HepG2 (cell line): Measurements from ENCODE around the gene RASSF4. TPM values are rescaled to one million over a fixed set of nuclear protein-coding genes. Genes with fewer than 3 reads are reported as not detected.

Source experiments
- MAFK ChIP-seq, 2 experiments: IDR thresholded peaks in 1 of 2; conservative IDR thresholded peaks in 1 of 2; 2 replicates each; pipeline ENCODE4 v1.6.1; 2011; ENCODE audit warnings: improper control_type of control experiment in 2 of 2, low read length in 2 of 2
- MEIS1 ChIP-seq: sonication (generic); formaldehyde crosslinking; IDR thresholded peaks from 2 replicates; pipeline ENCODE4 v1.9.0; 2021; ENCODE audit warnings: mild to moderate bottlenecking, missing genetic modification reagents, moderate library complexity, borderline replicate concordance
- NR2F2 ChIP-seq: IDR thresholded peaks from 2 replicates; pipeline ENCODE4 v1.6.1; 2012; ENCODE audit warnings: low read depth, inconsistent platforms, borderline replicate concordance
- PHF21A ChIP-seq: sonication (generic); formaldehyde crosslinking; IDR thresholded peaks from 2 replicates; pipeline ENCODE4 v1.5.0; 2020; ENCODE audit warnings: mild to moderate bottlenecking, missing genetic modification reagents
- TCF7 ChIP-seq: sonication (generic); IDR thresholded peaks from 2 replicates; pipeline ENCODE4 v1.6.1; 2016; ENCODE audit warnings: antibody characterized with exemption, low read depth
- TEAD3 ChIP-seq: optimal IDR thresholded peaks from 2 replicates; pipeline ENCODE3; 2016; ENCODE audit warnings: borderline replicate concordance
- TOPORS ChIP-seq: sonication (generic); formaldehyde crosslinking; IDR thresholded peaks from 2 replicates; pipeline ENCODE4 v1.8.0; 2023; ENCODE audit warnings: mild to moderate bottlenecking, missing genetic modification reagents
- ZNF780A ChIP-seq: sonication (generic); formaldehyde crosslinking; IDR thresholded peaks from 2 replicates; pipeline ENCODE4 v1.8.0; 2022; ENCODE audit warnings: mild to moderate bottlenecking, missing genetic modification reagents, moderate library complexity
- polyA plus RNA-seq, 8 experiments: library from polyadenylated mRNA; depleted of rRNA in 3 of 8; stranded (reverse) in 7 of 8; unstranded in 1 of 8; fragments of >200 nt; fragmentation: Illumina TruSeq in 4 of 8; extraction: Trizol in 4 of 8; gene quantifications; 2 replicates each; pipeline versions ENCODE4 v1.2.1 to v1.2.3, GENCODE V29; 2011 to 2016; ENCODE audit warnings: low read depth in 4 of 8, missing spikeins in 1 of 8, mixed read lengths in 1 of 8; ENCODE audit not compliant: insufficient read depth in 1 of 8
- total RNA-seq, 5 experiments: library from RNA; depleted of rRNA; stranded (reverse); fragments of >200 nt; fragmentation: Illumina TruSeq; extraction: Trizol; gene quantifications; 2 replicates each; pipeline ENCODE4 v1.2.3, GENCODE V29; 2016; ENCODE audit warnings: low read depth in 1 of 5
- TF ChIP-seq, protein P1 (sequence below): sonication (generic); formaldehyde crosslinking; IDR thresholded peaks from 2 replicates; pipeline ENCODE4 v1.4.0; 2020; ENCODE audit warnings: missing genetic modification reagents, borderline replicate concordance
- TF ChIP-seq, protein P2 (sequence below): sonication (generic); formaldehyde crosslinking; IDR thresholded peaks from 2 replicates; pipeline ENCODE4 v1.4.0; 2020; ENCODE audit warnings: missing genetic modification reagents, borderline replicate concordance
- TF ChIP-seq, protein P3 (sequence below): IDR thresholded peaks from 2 replicates; pipeline ENCODE4 v1.6.1; 2016; ENCODE audit warnings: low read depth, borderline replicate concordance
- TF ChIP-seq, protein P4 (sequence below): sonication (generic); formaldehyde crosslinking; conservative IDR thresholded peaks from 2 replicates; pipeline ENCODE4 v1.8.1; 2023; ENCODE audit warnings: missing genetic modification reagents
- TF ChIP-seq, protein P5 (sequence below): sonication (generic); formaldehyde crosslinking; IDR thresholded peaks from 2 replicates; pipeline ENCODE4 v1.8.0; 2022; ENCODE audit warnings: missing genetic modification reagents, mild to moderate bottlenecking, moderate library complexity, borderline replicate concordance
- TF ChIP-seq, protein P6 (sequence below): sonication (generic); formaldehyde crosslinking; IDR thresholded peaks from 2 replicates; pipeline ENCODE4 v1.5.0; 2020; ENCODE audit warnings: missing genetic modification reagents
- TF ChIP-seq, protein P7 (sequence below): sonication (generic); formaldehyde crosslinking; IDR thresholded peaks from 2 replicates; pipeline ENCODE4 v1.4.0; 2020; ENCODE audit warnings: missing genetic modification reagents, borderline replicate concordance

The RASSF4 gene
- total and polyA plus RNA-seq, 2 of the 13 experiments (the other 11 are each of a cell fraction or from before 2014, with no cell fraction given) = 34.0 to 51.7 TPM

DNA sequence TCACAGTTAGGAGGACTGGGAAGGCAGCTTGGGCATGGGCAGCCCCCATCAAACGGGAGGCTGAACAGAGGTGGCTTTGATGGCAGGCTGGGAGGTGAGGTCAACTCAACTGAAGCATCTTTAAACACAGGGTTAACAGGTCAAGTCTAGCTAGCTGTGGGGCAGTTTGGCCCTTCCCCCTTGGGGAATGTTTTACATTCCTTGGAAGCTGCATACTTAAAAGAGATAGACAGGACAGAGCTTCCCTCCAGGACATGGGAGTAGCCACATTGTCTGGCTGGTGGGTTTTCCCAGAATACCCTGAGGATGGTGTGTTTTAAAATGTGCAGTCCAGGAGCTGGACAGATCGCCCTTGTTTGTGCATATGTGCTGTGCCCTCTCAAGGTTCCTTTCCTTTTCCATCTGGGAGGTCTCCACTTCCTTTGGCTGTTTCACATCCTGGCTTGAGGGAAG lies 6.8 kb upstream of the RASSF4 start (continued):
- TF ChIP-seq MEIS1 (CRISPR knock-in tag) (no peak), PHF21A (CRISPR knock-in tag) (peak; percentile 72; the same call in 1 of the 2 replicates), TCF7 (peak; percentile 38), TEAD3 (CRISPR knock-in tag) (peak; percentile 96), MAFK (conservative IDR thresholded peaks at IDR 0.05 in 1 of 2, IDR thresholded peaks at IDR 0.05 in 1 of 2; ENCODE audit: low read length in 2 of 2) (no peak), TOPORS (no peak), ZNF780A (CRISPR knock-in tag) (no peak), NR2F2 (peak; percentile 87)
- TF ChIP-seq, protein P1, sequence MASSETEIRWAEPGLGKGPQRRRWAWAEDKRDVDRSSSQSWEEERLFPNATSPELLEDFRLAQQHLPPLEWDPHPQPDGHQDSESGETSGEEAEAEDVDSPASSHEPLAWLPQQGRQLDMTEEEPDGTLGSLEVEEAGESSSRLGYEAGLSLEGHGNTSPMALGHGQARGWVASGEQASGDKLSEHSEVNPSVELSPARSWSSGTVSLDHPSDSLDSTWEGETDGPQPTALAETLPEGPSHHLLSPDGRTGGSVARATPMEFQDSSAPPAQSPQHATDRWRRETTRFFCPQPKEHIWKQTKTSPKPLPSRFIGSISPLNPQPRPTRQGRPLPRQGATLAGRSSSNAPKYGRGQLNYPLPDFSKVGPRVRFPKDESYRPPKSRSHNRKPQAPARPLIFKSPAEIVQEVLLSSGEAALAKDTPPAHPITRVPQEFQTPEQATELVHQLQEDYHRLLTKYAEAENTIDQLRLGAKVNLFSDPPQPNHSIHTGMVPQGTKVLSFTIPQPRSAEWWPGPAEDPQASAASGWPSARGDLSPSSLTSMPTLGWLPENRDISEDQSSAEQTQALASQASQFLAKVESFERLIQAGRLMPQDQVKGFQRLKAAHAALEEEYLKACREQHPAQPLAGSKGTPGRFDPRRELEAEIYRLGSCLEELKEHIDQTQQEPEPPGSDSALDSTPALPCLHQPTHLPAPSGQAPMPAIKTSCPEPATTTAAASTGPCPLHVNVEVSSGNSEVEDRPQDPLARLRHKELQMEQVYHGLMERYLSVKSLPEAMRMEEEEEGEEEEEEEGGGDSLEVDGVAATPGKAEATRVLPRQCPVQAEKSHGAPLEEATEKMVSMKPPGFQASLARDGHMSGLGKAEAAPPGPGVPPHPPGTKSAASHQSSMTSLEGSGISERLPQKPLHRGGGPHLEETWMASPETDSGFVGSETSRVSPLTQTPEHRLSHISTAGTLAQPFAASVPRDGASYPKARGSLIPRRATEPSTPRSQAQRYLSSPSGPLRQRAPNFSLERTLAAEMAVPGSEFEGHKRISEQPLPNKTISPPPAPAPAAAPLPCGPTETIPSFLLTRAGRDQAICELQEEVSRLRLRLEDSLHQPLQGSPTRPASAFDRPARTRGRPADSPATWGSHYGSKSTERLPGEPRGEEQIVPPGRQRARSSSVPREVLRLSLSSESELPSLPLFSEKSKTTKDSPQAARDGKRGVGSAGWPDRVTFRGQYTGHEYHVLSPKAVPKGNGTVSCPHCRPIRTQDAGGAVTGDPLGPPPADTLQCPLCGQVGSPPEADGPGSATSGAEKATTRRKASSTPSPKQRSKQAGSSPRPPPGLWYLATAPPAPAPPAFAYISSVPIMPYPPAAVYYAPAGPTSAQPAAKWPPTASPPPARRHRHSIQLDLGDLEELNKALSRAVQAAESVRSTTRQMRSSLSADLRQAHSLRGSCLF = no peak
- TF ChIP-seq, protein P2, sequence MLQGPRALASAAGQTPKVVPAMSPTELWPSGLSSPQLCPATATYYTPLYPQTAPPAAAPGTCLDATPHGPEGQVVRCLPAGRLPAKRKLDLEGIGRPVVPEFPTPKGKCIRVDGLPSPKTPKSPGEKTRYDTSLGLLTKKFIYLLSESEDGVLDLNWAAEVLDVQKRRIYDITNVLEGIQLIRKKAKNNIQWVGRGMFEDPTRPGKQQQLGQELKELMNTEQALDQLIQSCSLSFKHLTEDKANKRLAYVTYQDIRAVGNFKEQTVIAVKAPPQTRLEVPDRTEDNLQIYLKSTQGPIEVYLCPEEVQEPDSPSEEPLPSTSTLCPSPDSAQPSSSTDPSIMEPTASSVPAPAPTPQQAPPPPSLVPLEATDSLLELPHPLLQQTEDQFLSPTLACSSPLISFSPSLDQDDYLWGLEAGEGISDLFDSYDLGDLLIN (CRISPR knock-in tag) = no peak
- TF ChIP-seq, protein P3, sequence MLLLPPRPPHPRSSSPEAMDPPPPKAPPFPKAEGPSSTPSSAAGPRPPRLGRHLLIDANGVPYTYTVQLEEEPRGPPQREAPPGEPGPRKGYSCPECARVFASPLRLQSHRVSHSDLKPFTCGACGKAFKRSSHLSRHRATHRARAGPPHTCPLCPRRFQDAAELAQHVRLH (CRISPR knock-in tag) = peak; percentile 51; the same call in 1 of the 2 replicates
- TF ChIP-seq, protein P4, sequence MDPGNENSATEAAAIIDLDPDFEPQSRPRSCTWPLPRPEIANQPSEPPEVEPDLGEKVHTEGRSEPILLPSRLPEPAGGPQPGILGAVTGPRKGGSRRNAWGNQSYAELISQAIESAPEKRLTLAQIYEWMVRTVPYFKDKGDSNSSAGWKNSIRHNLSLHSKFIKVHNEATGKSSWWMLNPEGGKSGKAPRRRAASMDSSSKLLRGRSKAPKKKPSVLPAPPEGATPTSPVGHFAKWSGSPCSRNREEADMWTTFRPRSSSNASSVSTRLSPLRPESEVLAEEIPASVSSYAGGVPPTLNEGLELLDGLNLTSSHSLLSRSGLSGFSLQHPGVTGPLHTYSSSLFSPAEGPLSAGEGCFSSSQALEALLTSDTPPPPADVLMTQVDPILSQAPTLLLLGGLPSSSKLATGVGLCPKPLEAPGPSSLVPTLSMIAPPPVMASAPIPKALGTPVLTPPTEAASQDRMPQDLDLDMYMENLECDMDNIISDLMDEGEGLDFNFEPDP (CRISPR knock-in tag) = no peak
- TF ChIP-seq, protein P5, sequence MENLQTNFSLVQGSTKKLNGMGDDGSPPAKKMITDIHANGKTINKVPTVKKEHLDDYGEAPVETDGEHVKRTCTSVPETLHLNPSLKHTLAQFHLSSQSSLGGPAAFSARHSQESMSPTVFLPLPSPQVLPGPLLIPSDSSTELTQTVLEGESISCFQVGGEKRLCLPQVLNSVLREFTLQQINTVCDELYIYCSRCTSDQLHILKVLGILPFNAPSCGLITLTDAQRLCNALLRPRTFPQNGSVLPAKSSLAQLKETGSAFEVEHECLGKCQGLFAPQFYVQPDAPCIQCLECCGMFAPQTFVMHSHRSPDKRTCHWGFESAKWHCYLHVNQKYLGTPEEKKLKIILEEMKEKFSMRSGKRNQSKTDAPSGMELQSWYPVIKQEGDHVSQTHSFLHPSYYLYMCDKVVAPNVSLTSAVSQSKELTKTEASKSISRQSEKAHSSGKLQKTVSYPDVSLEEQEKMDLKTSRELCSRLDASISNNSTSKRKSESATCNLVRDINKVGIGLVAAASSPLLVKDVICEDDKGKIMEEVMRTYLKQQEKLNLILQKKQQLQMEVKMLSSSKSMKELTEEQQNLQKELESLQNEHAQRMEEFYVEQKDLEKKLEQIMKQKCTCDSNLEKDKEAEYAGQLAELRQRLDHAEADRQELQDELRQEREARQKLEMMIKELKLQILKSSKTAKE (CRISPR knock-in tag) = no peak
- TF ChIP-seq, protein P6, sequence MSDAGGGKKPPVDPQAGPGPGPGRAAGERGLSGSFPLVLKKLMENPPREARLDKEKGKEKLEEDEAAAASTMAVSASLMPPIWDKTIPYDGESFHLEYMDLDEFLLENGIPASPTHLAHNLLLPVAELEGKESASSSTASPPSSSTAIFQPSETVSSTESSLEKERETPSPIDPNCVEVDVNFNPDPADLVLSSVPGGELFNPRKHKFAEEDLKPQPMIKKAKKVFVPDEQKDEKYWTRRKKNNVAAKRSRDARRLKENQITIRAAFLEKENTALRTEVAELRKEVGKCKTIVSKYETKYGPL = no peak
- TF ChIP-seq, protein P7, sequence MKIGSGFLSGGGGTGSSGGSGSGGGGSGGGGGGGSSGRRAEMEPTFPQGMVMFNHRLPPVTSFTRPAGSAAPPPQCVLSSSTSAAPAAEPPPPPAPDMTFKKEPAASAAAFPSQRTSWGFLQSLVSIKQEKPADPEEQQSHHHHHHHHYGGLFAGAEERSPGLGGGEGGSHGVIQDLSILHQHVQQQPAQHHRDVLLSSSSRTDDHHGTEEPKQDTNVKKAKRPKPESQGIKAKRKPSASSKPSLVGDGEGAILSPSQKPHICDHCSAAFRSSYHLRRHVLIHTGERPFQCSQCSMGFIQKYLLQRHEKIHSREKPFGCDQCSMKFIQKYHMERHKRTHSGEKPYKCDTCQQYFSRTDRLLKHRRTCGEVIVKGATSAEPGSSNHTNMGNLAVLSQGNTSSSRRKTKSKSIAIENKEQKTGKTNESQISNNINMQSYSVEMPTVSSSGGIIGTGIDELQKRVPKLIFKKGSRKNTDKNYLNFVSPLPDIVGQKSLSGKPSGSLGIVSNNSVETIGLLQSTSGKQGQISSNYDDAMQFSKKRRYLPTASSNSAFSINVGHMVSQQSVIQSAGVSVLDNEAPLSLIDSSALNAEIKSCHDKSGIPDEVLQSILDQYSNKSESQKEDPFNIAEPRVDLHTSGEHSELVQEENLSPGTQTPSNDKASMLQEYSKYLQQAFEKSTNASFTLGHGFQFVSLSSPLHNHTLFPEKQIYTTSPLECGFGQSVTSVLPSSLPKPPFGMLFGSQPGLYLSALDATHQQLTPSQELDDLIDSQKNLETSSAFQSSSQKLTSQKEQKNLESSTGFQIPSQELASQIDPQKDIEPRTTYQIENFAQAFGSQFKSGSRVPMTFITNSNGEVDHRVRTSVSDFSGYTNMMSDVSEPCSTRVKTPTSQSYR (CRISPR knock-in tag) = peak; percentile 91; the same call in 1 of the 2 replicates
